HL-60 (cell line): ENCODE measurements around the gene NATD1.
"Not testable (repeated sequence)": the region's sequence is repeated elsewhere in the genome, so short reads cannot be mapped to it uniquely, and the experiment has no call there.

Experiments
- POLR2AphosphoS5 ChIP-seq: IDR thresholded peaks from 2 replicates; pipeline ENCODE4 v1.6.1; 2012; ENCODE audit warnings: low read depth
- TF ChIP-seq, protein P1 (sequence below): IDR thresholded peaks from one replicate; pipeline ENCODE4 v1.5.1; 2011; ENCODE audit warnings: low read length, control low read depth, inconsistent platforms; ENCODE audit not compliant: insufficient read depth
- TF ChIP-seq, protein P2 (sequence below): IDR thresholded peaks from 2 replicates; pipeline ENCODE4 v1.6.1; 2012; ENCODE audit warnings: low read depth; ENCODE audit not compliant: insufficient replicate concordance

DNA sequence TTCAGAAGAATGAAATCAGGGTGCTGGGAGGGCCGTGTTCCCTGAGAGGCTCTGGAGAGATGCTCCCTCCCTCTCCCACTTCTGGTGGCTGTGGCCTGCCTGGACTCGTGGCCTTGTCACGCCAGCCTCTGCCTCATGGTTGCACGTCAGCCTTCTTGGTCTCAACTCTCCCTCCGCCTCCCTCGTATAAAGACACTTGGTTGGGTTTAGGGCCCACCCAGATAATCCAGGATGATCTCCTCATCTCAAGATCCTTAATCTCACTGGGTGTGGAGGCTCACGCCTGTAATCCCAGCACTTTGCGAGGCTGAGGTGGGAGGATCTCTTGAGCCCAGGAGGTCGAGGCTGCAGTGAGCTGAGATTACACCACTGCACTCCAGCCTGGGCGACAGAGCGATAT is 25.9 kb downstream of the NATD1 start:
- TF ChIP-seq, protein P1, sequence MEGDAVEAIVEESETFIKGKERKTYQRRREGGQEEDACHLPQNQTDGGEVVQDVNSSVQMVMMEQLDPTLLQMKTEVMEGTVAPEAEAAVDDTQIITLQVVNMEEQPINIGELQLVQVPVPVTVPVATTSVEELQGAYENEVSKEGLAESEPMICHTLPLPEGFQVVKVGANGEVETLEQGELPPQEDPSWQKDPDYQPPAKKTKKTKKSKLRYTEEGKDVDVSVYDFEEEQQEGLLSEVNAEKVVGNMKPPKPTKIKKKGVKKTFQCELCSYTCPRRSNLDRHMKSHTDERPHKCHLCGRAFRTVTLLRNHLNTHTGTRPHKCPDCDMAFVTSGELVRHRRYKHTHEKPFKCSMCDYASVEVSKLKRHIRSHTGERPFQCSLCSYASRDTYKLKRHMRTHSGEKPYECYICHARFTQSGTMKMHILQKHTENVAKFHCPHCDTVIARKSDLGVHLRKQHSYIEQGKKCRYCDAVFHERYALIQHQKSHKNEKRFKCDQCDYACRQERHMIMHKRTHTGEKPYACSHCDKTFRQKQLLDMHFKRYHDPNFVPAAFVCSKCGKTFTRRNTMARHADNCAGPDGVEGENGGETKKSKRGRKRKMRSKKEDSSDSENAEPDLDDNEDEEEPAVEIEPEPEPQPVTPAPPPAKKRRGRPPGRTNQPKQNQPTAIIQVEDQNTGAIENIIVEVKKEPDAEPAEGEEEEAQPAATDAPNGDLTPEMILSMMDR: not testable (repeated sequence)
- TF ChIP-seq, protein P2, sequence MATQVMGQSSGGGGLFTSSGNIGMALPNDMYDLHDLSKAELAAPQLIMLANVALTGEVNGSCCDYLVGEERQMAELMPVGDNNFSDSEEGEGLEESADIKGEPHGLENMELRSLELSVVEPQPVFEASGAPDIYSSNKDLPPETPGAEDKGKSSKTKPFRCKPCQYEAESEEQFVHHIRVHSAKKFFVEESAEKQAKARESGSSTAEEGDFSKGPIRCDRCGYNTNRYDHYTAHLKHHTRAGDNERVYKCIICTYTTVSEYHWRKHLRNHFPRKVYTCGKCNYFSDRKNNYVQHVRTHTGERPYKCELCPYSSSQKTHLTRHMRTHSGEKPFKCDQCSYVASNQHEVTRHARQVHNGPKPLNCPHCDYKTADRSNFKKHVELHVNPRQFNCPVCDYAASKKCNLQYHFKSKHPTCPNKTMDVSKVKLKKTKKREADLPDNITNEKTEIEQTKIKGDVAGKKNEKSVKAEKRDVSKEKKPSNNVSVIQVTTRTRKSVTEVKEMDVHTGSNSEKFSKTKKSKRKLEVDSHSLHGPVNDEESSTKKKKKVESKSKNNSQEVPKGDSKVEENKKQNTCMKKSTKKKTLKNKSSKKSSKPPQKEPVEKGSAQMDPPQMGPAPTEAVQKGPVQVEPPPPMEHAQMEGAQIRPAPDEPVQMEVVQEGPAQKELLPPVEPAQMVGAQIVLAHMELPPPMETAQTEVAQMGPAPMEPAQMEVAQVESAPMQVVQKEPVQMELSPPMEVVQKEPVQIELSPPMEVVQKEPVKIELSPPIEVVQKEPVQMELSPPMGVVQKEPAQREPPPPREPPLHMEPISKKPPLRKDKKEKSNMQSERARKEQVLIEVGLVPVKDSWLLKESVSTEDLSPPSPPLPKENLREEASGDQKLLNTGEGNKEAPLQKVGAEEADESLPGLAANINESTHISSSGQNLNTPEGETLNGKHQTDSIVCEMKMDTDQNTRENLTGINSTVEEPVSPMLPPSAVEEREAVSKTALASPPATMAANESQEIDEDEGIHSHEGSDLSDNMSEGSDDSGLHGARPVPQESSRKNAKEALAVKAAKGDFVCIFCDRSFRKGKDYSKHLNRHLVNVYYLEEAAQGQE: not testable (repeated sequence)
- TF ChIP-seq POLR2AphosphoS5: not testable (repeated sequence)
